Measurements from ENCODE around the gene TMEM61. TPM values are rescaled to one million over a fixed set of nuclear protein-coding genes. Genes with fewer than 3 reads are reported as not detected.

The TMEM61 gene
- total RNA-seq, 1 experiment from 2014 or later = 0.95 TPM

GRCh38 chr1:54950006-54950368 lies 30.4 kb upstream of the TMEM61 start:
- H2AFZ ChIP-seq (ENCODE audit: low read length) = peak overlapping the region; percentile 84
- H3K4me1 ChIP-seq (ENCODE audit: insufficient read depth, low read length) = peaks cover 57% of the 10 kb centered on the region
- peak overlapping the region; percentile 78 for H3K27ac ChIP-seq (ENCODE audit: low read length)
- H3K79me2 ChIP-seq (ENCODE audit: low read length) = no peaks in the 10 kb centered on the region
- peak overlapping the region; percentile 57 for H3K4me2 ChIP-seq (ENCODE audit: low read length)
- H3K9ac ChIP-seq (ENCODE audit: low read length) = peak overlapping the region; percentile 71
- no TSS peak for BruUV-seq (replicated peaks)
- no peaks in the 10 kb centered on the region for H4K20me1 ChIP-seq (ENCODE audit: low read length)
- no peaks in the 10 kb centered on the region for H3F3A ChIP-seq (ENCODE audit: low read length, unreplicated experiment)
- no peak for TF ChIP-seq EZH2phosphoT487 (IDR thresholded peaks at IDR 0.05; ENCODE audit: borderline replicate concordance, low read length)
- intact Hi-C loops (cut with micrococcal nuclease) = loop anchor here (1.0 to 5.0 kb wide), 4 partner anchors 21 to 278 kb away; no protein-coding TSS in a partner anchor
- no peaks in the 10 kb centered on the region for H3K27me3 ChIP-seq (ENCODE audit: low read length)
- POLR2A ChIA-PET (ENCODE audit: unreplicated experiment) = interaction anchor here (0.6 kb wide), 2 partner anchors 57 to 446 kb away, joined by 3 to 15 read pairs; no protein-coding TSS in a partner anchor
- CTCF ChIA-PET = interaction anchor here (0.7 to 2.2 kb wide), 7 partner anchors 21 to 92 kb away, joined by 3 to 51 read pairs (median 4); no protein-coding TSS in a partner anchor
- H3K36me3 ChIP-seq (ENCODE audit: low read depth, low read length) = no peaks in the 10 kb centered on the region
- no peaks in the 10 kb centered on the region for H3K9me2 ChIP-seq (replicated peaks; ENCODE audit: low read length)
- H3K9me3 ChIP-seq (ENCODE audit: low read length) = no peaks in the 10 kb centered on the region
- peak; percentile 65 for ATAC-seq
- H3K4me3 ChIP-seq (ENCODE audit: low read length) = no peak overlapping the region
- DNase-seq = peak; percentile 87

- POLR2A ChIA-PET (ENCODE audit: unreplicated experiment) = interaction anchor here (0.6 kb wide), 1 partner anchor 447 kb away, joined by 15 read pairs; no protein-coding TSS in a partner anchor
Measured at GRCh38 chr1:54950369-54951163, 29.9 kb upstream of the TMEM61 start.

GRCh38 chr1:54951810-54952226 lies 28.6 kb upstream of the TMEM61 start:
- ChIA-PET CTCF (interaction anchor here (1.5 kb wide), 1 partner anchor 43 kb away, joined by 4 read pairs; no protein-coding TSS in a partner anchor), POLR2A (ENCODE audit: unreplicated experiment) (no interaction called here)
- TF ChIP-seq CTCF (conservative IDR thresholded peaks at IDR 0.05; ENCODE audit: low read depth, low read length) = no peak
- no peak for TF ChIP-seq EZH2 (IDR thresholded peaks at IDR 0.05; ENCODE audit: low read length, unreplicated experiment)
- no peak for TF ChIP-seq EZH2phosphoT487 (IDR thresholded peaks at IDR 0.05; ENCODE audit: borderline replicate concordance, low read length)
- Histone ChIP-seq H2AFZ (ENCODE audit: low read length) (no peak overlapping the region), H3K27me3 (ENCODE audit: low read length) (no peaks in the 10 kb centered on the region), H3K4me1 (ENCODE audit: insufficient read depth, low read length) (peaks cover 56% of the 10 kb centered on the region), H3K9me3 (ENCODE audit: low read length) (no peaks in the 10 kb centered on the region), H3K9me2 (replicated peaks; ENCODE audit: low read length) (no peaks in the 10 kb centered on the region), H3K9ac (ENCODE audit: low read length) (no peak overlapping the region), H3K4me3 (ENCODE audit: low read length) (no peak overlapping the region), H3K36me3 (ENCODE audit: low read depth, low read length) (no peaks in the 10 kb centered on the region), H3K27ac (ENCODE audit: low read length) (no peak overlapping the region), H3F3A (ENCODE audit: low read length, unreplicated experiment) (no peaks in the 10 kb centered on the region), H3K79me2 (ENCODE audit: low read length) (no peaks in the 10 kb centered on the region), H4K20me1 (ENCODE audit: low read length) (no peaks in the 10 kb centered on the region), H3K4me2 (ENCODE audit: low read length) (no peak overlapping the region)
- BruUV-seq (replicated peaks) = no TSS peak
- ATAC-seq (no peak), DNase-seq (no peak)
- intact Hi-C loops (cut with micrococcal nuclease) = loop anchor here (5.0 kb wide), 1 partner anchor 280 kb away; no protein-coding TSS in a partner anchor

More at GRCh38 chr1:54950369-54951163, 29.9 kb upstream of the TMEM61 start:
- CTCF ChIA-PET = interaction anchor here (0.6 to 2.2 kb wide), 11 partner anchors 20 to 543 kb away, joined by 3 to 51 read pairs (median 4); no protein-coding TSS in a partner anchor
- H3K4me1 ChIP-seq (ENCODE audit: insufficient read depth, low read length) = peaks cover 57% of the 10 kb centered on the region
- H2AFZ ChIP-seq (ENCODE audit: low read length) = peak overlapping the region; percentile 84
- H3K4me3 ChIP-seq (ENCODE audit: low read length) = no peak overlapping the region
- no TSS peak for BruUV-seq (replicated peaks)
- H3K4me2 ChIP-seq (ENCODE audit: low read length) = peak overlapping the region; percentile 57
- ATAC-seq = peak; percentile 54
- DNase-seq = peak; percentile 93
- no peaks in the 10 kb centered on the region for H3K36me3 ChIP-seq (ENCODE audit: low read depth, low read length)
- H3K9me3 ChIP-seq (ENCODE audit: low read length) = no peaks in the 10 kb centered on the region
- no peaks in the 10 kb centered on the region for H3F3A ChIP-seq (ENCODE audit: low read length, unreplicated experiment)
- H3K9me2 ChIP-seq (replicated peaks; ENCODE audit: low read length) = no peaks in the 10 kb centered on the region
- H3K27ac ChIP-seq (ENCODE audit: low read length) = peak overlapping the region; percentile 78
- peak; percentile 83 for TF ChIP-seq CTCF (conservative IDR thresholded peaks at IDR 0.05; ENCODE audit: low read depth, low read length)
- no peak for TF ChIP-seq EZH2phosphoT487 (IDR thresholded peaks at IDR 0.05; ENCODE audit: borderline replicate concordance, low read length)
- intact Hi-C loops (cut with micrococcal nuclease) = loop anchor here (1.0 to 5.0 kb wide), 4 partner anchors 21 to 278 kb away; no protein-coding TSS in a partner anchor
- peak overlapping the region; percentile 71 for H3K9ac ChIP-seq (ENCODE audit: low read length)
- no peaks in the 10 kb centered on the region for H3K79me2 ChIP-seq (ENCODE audit: low read length)
- no peaks in the 10 kb centered on the region for H4K20me1 ChIP-seq (ENCODE audit: low read length)
- H3K27me3 ChIP-seq (ENCODE audit: low read length) = no peaks in the 10 kb centered on the region

All from PC-3 (cell line).